SK-N-SH treated with all-trans-retinoic acid at 6 μM for 48 hours (cell line): ENCODE measurements around the gene ATCAY.

Experiments
- ARNTL ChIP-seq: fragments of 450-650 bp; formaldehyde crosslinking; IDR thresholded peaks from 2 replicates; pipeline ENCODE4 v1.5.0; 2020; ENCODE audit warnings: low read depth, mild to moderate bottlenecking, moderate library complexity, borderline replicate concordance
- GLIS3 ChIP-seq: fragments of 250-450 bp; sonication (Bioruptor Pico); IDR thresholded peaks from 2 replicates; pipeline ENCODE4 v1.5.0; 2020; ENCODE audit warnings: mild to moderate bottlenecking, moderate library complexity
- ISL1 ChIP-seq: fragments of 250-450 bp; sonication (Bioruptor Pico); IDR thresholded peaks from 2 replicates; pipeline ENCODE4 v2.1.2; 2022; ENCODE audit warnings: mild to moderate bottlenecking, moderate library complexity
- OSR1 ChIP-seq: fragments of 250-450 bp; sonication (Bioruptor Pico); IDR thresholded peaks from 2 replicates; pipeline ENCODE4 v1.8.0; 2022; ENCODE audit warnings: moderate library complexity, mild to moderate bottlenecking, inconsistent platforms
- POU6F1 ChIP-seq: fragments of 250-450 bp; sonication (Bioruptor Pico); IDR thresholded peaks from 2 replicates; pipeline ENCODE4 v1.8.0; 2021; ENCODE audit warnings: low read depth, mild to moderate bottlenecking, moderate library complexity, borderline replicate concordance
- RARB ChIP-seq: fragments of 250-450 bp; sonication (Bioruptor Pico); IDR thresholded peaks from 2 replicates; pipeline ENCODE4 v1.8.0; 2021; ENCODE audit warnings: mild to moderate bottlenecking, moderate library complexity
- TCF4 ChIP-seq: fragments of 250-450 bp; sonication (Bioruptor Pico); IDR thresholded peaks from 2 replicates; pipeline ENCODE4 v1.8.0; 2021; ENCODE audit warnings: mild to moderate bottlenecking, moderate library complexity, borderline replicate concordance
- TOX ChIP-seq: fragments of 250-450 bp; sonication (Bioruptor Pico); IDR thresholded peaks from 2 replicates; pipeline ENCODE4 v1.8.0; 2021; ENCODE audit warnings: mild to moderate bottlenecking, moderate library complexity, borderline replicate concordance
- ZFP3 ChIP-seq: fragments of 250-450 bp; sonication (Bioruptor Pico); IDR thresholded peaks from 2 replicates; pipeline ENCODE4 v1.5.0; 2020; ENCODE audit warnings: mild to moderate bottlenecking, moderate library complexity
- ZFP30 ChIP-seq: fragments of 450-650 bp; formaldehyde crosslinking; IDR thresholded peaks from 2 replicates; pipeline ENCODE4 v1.5.0; 2022; ENCODE audit warnings: mild to moderate bottlenecking, moderate library complexity
- ZNF565 ChIP-seq: fragments of 450-650 bp; formaldehyde crosslinking; conservative IDR thresholded peaks from 2 replicates; pipeline ENCODE4 v1.5.0; 2020; ENCODE audit warnings: low read depth, mild to moderate bottlenecking, moderate library complexity
- ZNF70 ChIP-seq: fragments of 450-650 bp; formaldehyde crosslinking; IDR thresholded peaks from 2 replicates; pipeline ENCODE4 v1.5.0; 2020; ENCODE audit warnings: mild to moderate bottlenecking, moderate library complexity
- TF ChIP-seq, protein P1 (sequence below): fragments of 250-450 bp; sonication (Bioruptor Pico); IDR thresholded peaks from 2 replicates; pipeline ENCODE4 v1.8.0; 2020; ENCODE audit warnings: mild to moderate bottlenecking, moderate library complexity, borderline replicate concordance
- TF ChIP-seq, protein P2 (sequence below): fragments of 250-450 bp; sonication (Bioruptor Pico); IDR thresholded peaks from 2 replicates; pipeline ENCODE4 v1.5.1; 2021; ENCODE audit warnings: mild to moderate bottlenecking, moderate library complexity

DNA sequence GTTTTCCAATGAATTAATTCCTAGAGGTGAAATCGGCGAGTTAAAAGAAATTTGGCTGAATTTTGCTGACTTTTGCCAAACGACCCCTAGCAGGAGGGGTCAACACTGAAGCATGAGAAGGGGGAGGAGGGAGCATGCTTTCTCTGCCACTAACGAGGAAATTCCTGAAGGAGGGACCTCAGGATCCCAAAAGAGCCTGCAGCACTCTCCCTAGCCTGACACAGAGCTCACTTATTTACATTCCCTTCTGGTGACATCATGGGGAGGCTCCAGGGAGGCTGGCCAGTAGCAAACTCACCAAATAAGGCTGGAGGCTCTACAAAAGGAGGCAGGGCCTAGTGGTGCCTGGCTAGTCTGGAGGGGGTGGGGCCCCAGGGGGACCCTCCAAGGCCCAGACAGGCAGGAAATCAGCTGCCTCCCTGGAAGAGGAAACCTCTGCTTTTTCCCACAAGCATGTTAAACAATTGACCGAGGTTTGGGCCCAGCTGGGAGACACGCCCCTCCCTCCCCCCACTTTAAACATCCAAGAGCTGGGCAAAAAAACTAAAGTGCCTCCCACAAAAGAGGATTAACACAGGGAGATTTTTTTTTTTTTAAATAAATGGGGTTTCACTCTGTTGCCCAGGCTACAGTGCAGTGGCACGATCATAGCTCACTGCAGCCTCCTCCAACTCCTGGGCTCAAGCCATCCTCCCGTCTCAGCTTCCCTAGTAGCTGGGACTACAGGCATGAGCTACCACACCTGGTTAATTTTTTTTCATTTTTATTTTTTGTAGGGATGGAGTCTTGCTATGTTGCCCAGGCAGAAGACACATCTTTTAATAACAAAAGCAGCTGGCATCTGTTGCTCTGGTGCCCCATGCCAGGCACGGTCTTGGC, 88.3 kb downstream of the ATCAY start:
- TF ChIP-seq RARB (CRISPR knock-in tag) (no peak), ZFP30 (no peak), ZNF565 (CRISPR knock-in tag) (no peak), OSR1 (CRISPR knock-in tag) (no peak), ZFP3 (no peak), GLIS3 (CRISPR knock-in tag) (no peak), ZNF70 (CRISPR knock-in tag) (no peak), POU6F1 (CRISPR knock-in tag) (0 out of 2 replicates have a peak, but pooled peaks have one; percentile 40), ISL1 (CRISPR knock-in tag) (no peak), ARNTL (CRISPR knock-in tag) (no peak), TOX (CRISPR knock-in tag) (no peak), TCF4 (CRISPR knock-in tag) (no peak)
- TF ChIP-seq, protein P1, sequence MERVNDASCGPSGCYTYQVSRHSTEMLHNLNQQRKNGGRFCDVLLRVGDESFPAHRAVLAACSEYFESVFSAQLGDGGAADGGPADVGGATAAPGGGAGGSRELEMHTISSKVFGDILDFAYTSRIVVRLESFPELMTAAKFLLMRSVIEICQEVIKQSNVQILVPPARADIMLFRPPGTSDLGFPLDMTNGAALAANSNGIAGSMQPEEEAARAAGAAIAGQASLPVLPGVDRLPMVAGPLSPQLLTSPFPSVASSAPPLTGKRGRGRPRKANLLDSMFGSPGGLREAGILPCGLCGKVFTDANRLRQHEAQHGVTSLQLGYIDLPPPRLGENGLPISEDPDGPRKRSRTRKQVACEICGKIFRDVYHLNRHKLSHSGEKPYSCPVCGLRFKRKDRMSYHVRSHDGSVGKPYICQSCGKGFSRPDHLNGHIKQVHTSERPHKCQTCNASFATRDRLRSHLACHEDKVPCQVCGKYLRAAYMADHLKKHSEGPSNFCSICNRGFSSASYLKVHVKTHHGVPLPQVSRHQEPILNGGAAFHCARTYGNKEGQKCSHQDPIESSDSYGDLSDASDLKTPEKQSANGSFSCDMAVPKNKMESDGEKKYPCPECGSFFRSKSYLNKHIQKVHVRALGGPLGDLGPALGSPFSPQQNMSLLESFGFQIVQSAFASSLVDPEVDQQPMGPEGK: 0 out of 2 replicates have a peak, but pooled peaks have one; percentile 13
- TF ChIP-seq, protein P2, sequence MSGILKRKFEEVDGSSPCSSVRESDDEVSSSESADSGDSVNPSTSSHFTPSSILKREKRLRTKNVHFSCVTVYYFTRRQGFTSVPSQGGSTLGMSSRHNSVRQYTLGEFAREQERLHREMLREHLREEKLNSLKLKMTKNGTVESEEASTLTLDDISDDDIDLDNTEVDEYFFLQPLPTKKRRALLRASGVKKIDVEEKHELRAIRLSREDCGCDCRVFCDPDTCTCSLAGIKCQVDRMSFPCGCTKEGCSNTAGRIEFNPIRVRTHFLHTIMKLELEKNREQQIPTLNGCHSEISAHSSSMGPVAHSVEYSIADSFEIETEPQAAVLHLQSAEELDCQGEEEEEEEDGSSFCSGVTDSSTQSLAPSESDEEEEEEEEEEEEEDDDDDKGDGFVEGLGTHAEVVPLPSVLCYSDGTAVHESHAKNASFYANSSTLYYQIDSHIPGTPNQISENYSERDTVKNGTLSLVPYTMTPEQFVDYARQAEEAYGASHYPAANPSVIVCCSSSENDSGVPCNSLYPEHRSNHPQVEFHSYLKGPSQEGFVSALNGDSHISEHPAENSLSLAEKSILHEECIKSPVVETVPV (CRISPR knock-in tag): no peak
